Upper lobe of left lung (tissue), 4 donors: Measurements from ENCODE around the gene TENM4.

ENCODE experiments used
- CTCF ChIP-seq, 6 experiments: fragments of 450-650 bp in 4 of 6; fragments of 200-600 bp in 2 of 6; sonication (generic) in 2 of 6; IDR thresholded peaks; one replicate each; pipeline ENCODE4 v1.5.1; 2016 to 2019; ENCODE audit warnings: antibody characterized with exemption in 6 of 6
- EP300 ChIP-seq, 4 donors: sonication (generic); formaldehyde crosslinking; IDR thresholded peaks; one replicate each; pipeline ENCODE4 v1.5.1; 2017; ENCODE audit warnings: antibody characterized with exemption in 4 of 4, control low read depth in 2 of 4
- POLR2A ChIP-seq, 4 donors: fragments of 450-650 bp; IDR thresholded peaks; one replicate each; pipeline ENCODE4 v1.5.1; 2016 to 2017; ENCODE audit warnings: antibody characterized with exemption in 4 of 4, mild to moderate bottlenecking in 2 of 4
- POLR2AphosphoS5 ChIP-seq, 2 donors: sonication (generic); formaldehyde crosslinking; IDR thresholded peaks; one replicate each; pipeline ENCODE4 v1.5.1; 2017; ENCODE audit warnings: antibody characterized with exemption in 2 of 2

- TF ChIP-seq CTCF (IDR thresholded peaks at IDR 0.05) = no peak
- no peak for TF ChIP-seq EP300 (IDR thresholded peaks at IDR 0.05)
- TF ChIP-seq POLR2AphosphoS5 (IDR thresholded peaks at IDR 0.05) = no peak
- TF ChIP-seq POLR2A (IDR thresholded peaks at IDR 0.05) = no peak
Observed at GRCh38 chr11:79377406-79377805, 63.4 kb downstream of the TENM4 start.
